ENCODE data around the gene DRG2.

DRG2 gene

DNA sequence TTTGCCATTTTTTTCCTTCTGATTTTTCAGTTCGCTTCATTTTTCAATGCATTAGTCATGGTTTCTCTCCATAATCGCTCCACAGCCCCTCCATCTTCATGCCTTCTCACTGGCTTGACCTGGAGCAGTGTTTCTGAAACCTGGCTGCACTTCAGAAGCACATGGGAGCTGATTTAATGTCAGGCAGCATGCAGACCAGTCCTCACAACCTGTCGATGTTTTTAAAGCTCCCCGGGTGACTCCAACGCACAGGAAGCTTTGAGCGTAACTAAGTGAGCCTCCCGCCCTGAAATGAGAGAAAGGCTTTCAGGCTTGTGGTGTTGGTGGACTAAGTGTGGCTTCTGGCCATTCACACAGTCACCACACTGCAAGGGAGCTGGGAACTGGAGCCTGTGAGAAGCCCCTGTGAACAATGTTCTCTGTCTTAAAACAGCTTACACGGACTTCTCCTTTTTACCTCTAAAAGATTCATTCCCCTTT, 16.8 kb upstream of the DRG2 start:
- DNase-seq (ENCODE audit: insufficient read length, low spot score): no peak
- TF ChIP-seq POU2F2 (IDR thresholded peaks at IDR 0.05; ENCODE audit: low read depth, low read length) (no peak), TAF1 (IDR thresholded peaks at IDR 0.05; ENCODE audit: low read depth, low read length) (no peak), POLR2A (IDR thresholded peaks at IDR 0.05; ENCODE audit: low read depth, low read length) (no peak), POLR2AphosphoS5 (IDR thresholded peaks at IDR 0.05; ENCODE audit: low read depth, low read length) (no peak), PAX5 (IDR thresholded peaks at IDR 0.05; ENCODE audit: insufficient read depth, low read length, severe bottlenecking) (no peak), SPI1 (IDR thresholded peaks at IDR 0.05; ENCODE audit: low read depth, low read length) (0 out of 2 replicates have a peak, but pooled peaks have one; percentile 17)
- no peak for FAIRE-seq

DNA sequence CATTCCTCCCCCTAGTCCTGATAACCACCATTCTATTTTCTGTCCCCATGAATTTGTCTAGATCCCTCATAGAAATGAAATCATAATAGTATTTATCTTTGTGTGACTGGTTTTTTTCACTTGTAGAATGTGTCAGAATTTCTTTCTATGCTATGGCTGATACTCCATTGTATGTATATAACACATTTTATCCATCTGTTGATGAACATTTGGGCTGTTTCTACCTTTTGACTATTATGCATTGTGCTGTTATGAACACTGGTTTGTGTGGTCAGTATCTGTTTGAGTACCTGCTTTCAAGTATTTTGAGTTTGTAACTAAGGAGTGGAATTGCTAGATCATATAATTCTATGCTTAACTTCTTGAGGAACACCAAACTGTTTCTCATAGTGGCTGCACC, 16.0 kb upstream of the DRG2 start:
- TF ChIP-seq POLR2AphosphoS5 (IDR thresholded peaks at IDR 0.05; ENCODE audit: low read depth, low read length) (no peak), POU2F2 (IDR thresholded peaks at IDR 0.05; ENCODE audit: low read depth, low read length) (no peak), SPI1 (IDR thresholded peaks at IDR 0.05; ENCODE audit: low read depth, low read length) (no peak), TAF1 (IDR thresholded peaks at IDR 0.05; ENCODE audit: low read depth, low read length) (no peak)
- no peak for DNase-seq (ENCODE audit: insufficient read length, low spot score)
- no peak for FAIRE-seq

DNA sequence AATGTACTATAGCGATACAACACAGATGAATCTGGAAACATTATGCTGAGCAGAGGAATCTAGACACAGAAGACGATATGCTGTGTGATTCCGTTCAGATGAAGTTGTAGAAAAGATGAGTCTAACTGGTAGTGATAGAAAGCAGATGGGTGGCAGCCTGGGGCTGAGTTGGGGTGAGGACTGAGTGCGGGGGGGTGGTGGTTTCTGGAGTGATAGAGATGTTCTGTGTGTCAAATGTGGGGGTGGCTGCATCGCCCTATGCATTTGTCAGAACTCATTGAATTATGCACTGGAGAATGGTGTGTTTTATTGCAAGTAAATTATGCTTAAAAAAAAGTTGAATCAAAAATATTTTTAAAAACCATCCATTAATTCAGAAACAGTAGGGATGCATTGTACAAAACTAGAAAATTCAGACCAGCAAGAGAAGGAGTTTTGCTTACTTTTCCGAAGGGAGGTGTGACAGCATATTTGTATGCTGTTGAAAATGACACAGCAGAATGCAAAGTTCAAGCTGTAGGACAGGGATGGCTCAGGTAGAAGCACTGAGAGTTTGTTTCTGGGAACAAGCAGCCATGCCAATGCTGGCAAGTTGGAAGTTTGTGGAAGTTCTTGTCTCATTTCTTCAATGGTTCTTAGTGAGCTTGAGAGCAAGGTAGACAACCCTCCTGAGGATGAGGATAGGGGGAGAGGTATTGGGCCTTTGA, 13.0 kb upstream of the DRG2 start:
- FAIRE-seq (no peak), DNase-seq (ENCODE audit: insufficient read length, low spot score) (no peak)
- no peak for TF ChIP-seq TAF1 (IDR thresholded peaks at IDR 0.05; ENCODE audit: low read depth, low read length)
- no peak for TF ChIP-seq POLR2AphosphoS5 (IDR thresholded peaks at IDR 0.05; ENCODE audit: low read depth, low read length)

DNA sequence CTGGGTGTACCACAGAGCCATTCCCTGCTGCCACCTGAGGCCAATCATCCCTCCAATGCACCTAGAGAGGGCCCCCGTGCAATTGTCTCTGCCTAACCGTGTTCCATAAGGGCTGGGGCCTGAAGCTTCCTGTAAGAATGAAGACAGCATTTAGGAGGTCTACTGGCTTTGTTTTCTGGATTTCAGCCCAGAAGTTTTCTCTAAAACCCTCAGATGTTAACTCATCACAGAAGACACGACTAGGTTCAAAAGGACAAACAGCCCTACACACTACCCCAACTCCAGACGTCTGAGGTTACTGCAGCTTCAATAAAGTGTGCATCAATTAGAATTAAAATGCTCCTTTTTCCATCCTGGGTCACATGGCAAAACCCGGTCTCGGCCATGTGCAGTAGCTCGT, 10.8 kb upstream of the DRG2 start:
- FAIRE-seq: no peak
- no peak for DNase-seq (ENCODE audit: insufficient read length, low spot score)
- TF ChIP-seq TAF1 (IDR thresholded peaks at IDR 0.05; ENCODE audit: low read depth, low read length): no peak
- TF ChIP-seq PAX5 (IDR thresholded peaks at IDR 0.05; ENCODE audit: insufficient read depth, low read length, severe bottlenecking): no peak
- TF ChIP-seq POLR2AphosphoS5 (IDR thresholded peaks at IDR 0.05; ENCODE audit: low read depth, low read length): no peak
- no peak for TF ChIP-seq POU2F2 (IDR thresholded peaks at IDR 0.05; ENCODE audit: low read depth, low read length)
- TF ChIP-seq SPI1 (IDR thresholded peaks at IDR 0.05; ENCODE audit: low read depth, low read length): no peak
- no peak for TF ChIP-seq POLR2A (IDR thresholded peaks at IDR 0.05; ENCODE audit: low read depth, low read length)

DNA sequence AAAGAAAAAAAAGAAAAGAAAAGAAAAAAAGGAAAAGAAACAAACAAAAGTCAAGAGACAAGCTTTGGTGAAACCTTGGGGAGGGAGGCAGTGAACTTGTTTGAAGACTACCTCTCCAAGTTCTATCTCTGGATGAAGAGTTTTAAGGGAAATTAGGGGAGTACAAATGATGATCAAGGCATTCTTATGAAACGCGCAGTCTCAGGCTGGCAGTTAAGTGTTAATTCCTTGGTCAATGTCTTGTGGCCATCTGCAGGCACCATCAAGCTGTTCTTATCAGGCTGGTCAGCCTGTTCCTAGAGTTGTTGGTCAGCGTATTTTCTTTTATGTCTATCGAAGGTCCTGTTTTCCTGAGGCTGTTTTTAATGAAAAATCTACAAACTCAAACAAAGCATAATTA, 8.2 kb upstream of the DRG2 start:
- DNase-seq (ENCODE audit: insufficient read length, low spot score): no peak
- TF ChIP-seq TAF1 (IDR thresholded peaks at IDR 0.05; ENCODE audit: low read depth, low read length): no peak
- no peak for TF ChIP-seq PAX5 (IDR thresholded peaks at IDR 0.05; ENCODE audit: insufficient read depth, low read length, severe bottlenecking)
- no peak for TF ChIP-seq POU2F2 (IDR thresholded peaks at IDR 0.05; ENCODE audit: low read depth, low read length)
- no peak for TF ChIP-seq POLR2AphosphoS5 (IDR thresholded peaks at IDR 0.05; ENCODE audit: low read depth, low read length)
- TF ChIP-seq SPI1 (IDR thresholded peaks at IDR 0.05; ENCODE audit: low read depth, low read length): no peak
- no peak for TF ChIP-seq POLR2A (IDR thresholded peaks at IDR 0.05; ENCODE audit: low read depth, low read length)
- FAIRE-seq: no peak

DNA sequence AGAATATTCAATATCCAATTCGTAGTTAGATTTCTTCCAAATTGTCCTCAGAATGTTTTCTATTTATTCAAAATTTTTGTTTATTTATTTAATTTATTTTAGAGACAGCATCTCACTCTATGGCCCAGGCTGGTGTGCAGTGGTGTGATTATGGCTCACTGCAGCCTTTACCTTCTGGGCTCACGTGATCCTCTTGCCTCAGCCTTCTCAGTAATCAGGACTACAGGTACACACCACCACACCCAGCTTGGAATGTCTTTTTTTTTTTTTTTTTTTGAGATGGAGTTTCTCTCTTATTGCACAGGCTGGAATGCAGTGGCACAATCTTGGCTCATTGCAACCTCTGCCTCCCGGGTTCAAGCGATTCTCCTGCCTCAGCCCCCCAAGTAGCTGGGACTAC, 3.5 kb upstream of the DRG2 start:
- no peak for TF ChIP-seq TAF1 (IDR thresholded peaks at IDR 0.05; ENCODE audit: low read depth, low read length)
- DNase-seq (ENCODE audit: insufficient read length, low spot score) (no peak), FAIRE-seq (no peak)

DNA sequence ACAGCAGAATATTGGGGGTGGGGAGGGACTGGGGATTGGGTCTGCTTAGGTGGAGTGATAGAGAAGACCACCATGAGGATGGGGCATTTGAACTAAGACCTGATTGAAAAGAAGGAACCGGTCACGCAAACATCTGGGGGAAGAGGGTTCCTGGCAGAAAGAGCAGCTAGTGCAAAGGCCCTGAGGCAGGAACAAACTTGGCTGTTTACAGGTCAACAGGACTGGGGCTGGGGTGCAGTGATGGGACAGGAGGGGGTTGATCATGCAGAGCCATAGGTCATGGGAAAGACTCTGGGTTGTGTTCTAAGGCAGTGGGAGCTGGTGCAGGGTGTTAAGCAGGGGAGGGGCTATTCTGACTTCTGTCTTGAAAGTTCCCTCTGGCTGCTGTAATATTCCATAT, 1.9 kb downstream of the DRG2 start:
- FAIRE-seq: no peak
- TF ChIP-seq TAF1 (IDR thresholded peaks at IDR 0.05; ENCODE audit: low read depth, low read length) (no peak), SPI1 (IDR thresholded peaks at IDR 0.05; ENCODE audit: low read depth, low read length) (no peak), POLR2AphosphoS5 (IDR thresholded peaks at IDR 0.05; ENCODE audit: low read depth, low read length) (no peak), PAX5 (IDR thresholded peaks at IDR 0.05; ENCODE audit: insufficient read depth, low read length, severe bottlenecking) (no peak), POU2F2 (IDR thresholded peaks at IDR 0.05; ENCODE audit: low read depth, low read length) (no peak), POLR2A (IDR thresholded peaks at IDR 0.05; ENCODE audit: low read depth, low read length) (no peak)

DNA sequence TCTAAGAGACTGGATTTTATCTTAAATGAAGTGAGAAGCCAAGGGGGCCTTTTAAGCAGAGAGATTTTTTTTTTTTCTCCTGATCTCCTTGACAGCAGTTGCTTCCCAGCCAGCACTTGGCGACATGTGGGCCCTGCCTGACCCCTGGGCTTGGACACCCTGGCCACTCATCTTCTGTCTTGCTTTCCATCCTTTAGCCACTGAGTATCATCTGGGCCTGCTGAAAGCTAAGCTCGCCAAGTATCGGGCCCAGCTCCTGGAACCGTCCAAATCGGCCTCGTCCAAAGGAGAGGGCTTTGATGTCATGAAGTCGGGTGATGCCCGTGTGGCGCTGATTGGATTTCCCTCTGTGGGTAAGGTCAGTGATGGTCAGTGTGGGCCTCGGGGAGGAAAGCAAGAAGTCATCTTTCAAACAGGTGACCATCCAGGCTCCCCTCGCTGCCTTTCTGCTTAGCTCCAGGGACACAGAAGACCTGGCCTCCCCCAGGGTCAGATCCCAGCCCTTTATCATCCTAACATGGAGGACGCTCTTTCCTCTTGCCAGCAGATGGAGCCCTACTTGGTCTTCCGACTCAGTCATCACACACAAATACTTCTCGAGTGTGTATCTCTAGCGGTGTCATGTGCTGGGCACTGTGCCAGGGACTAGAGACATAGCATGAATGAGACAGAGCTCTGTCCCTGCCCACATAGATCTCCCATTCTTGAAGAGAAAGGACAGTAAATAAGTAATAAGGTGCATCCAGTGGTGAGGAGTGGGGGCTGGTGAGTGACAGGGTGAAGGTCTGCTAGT, 6.1 kb downstream of the DRG2 start:
- no peak for TF ChIP-seq SPI1 (IDR thresholded peaks at IDR 0.05; ENCODE audit: low read depth, low read length)
- no peak for DNase-seq (ENCODE audit: insufficient read length, low spot score)
- FAIRE-seq: no peak

More for the DNA sequence above, 1.9 kb downstream of the DRG2 start:
- no peak for DNase-seq (ENCODE audit: insufficient read length, low spot score)

DNA sequence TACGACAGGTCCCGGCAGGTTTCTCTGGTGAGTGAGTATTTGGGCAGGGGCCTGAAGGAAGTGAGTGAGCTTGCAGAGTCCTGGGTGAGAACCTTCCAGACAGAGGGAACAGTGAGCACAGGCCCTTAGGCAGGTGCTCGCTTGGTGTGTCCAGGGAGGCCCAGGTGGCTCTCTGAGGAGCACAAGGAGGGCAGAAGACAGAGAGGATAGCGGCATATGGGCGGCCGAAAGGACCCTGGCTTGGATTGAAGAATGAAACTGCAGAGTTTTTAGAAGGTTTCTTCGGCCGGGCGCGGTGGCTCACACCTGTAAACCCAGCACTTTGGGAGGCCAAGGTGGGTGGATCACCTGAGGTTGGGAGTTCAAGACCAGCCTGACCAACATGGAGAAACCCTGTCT, 6.7 kb downstream of the DRG2 start:
- DNase-seq (ENCODE audit: insufficient read length, low spot score) (no peak), FAIRE-seq (no peak)
- TF ChIP-seq SPI1 (IDR thresholded peaks at IDR 0.05; ENCODE audit: low read depth, low read length) (no peak), POLR2A (IDR thresholded peaks at IDR 0.05; ENCODE audit: low read depth, low read length) (no peak), POLR2AphosphoS5 (IDR thresholded peaks at IDR 0.05; ENCODE audit: low read depth, low read length) (no peak), PAX5 (IDR thresholded peaks at IDR 0.05; ENCODE audit: insufficient read depth, low read length, severe bottlenecking) (no peak)

DNA sequence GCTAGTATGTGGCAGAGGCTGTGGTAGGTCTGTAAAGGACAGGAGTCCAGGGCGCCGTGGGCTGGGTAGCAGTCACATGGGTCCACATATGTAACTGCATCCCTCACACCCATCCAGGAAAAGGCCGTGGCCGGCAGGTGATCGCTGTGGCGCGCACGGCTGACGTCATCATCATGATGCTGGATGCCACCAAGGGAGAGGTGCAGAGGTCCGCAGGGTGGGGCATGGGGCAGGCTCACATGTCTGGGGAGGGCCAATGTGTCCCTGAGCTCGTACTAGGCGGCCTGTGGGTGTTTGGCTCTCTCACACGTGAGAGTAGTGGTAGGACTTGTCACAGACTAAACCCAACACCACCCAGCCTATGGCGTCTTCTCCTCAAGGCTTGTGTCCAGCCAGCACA, 11.8 kb downstream of the DRG2 start:
- no peak for DNase-seq (ENCODE audit: insufficient read length, low spot score)
- no peak for TF ChIP-seq SPI1 (IDR thresholded peaks at IDR 0.05; ENCODE audit: low read depth, low read length)
- no peak for TF ChIP-seq PAX5 (IDR thresholded peaks at IDR 0.05; ENCODE audit: insufficient read depth, low read length, severe bottlenecking)
- no peak for TF ChIP-seq TAF1 (IDR thresholded peaks at IDR 0.05; ENCODE audit: low read depth, low read length)
- no peak for TF ChIP-seq POU2F2 (IDR thresholded peaks at IDR 0.05; ENCODE audit: low read depth, low read length)
- no peak for TF ChIP-seq POLR2A (IDR thresholded peaks at IDR 0.05; ENCODE audit: low read depth, low read length)
- TF ChIP-seq POLR2AphosphoS5 (IDR thresholded peaks at IDR 0.05; ENCODE audit: low read depth, low read length): no peak
- FAIRE-seq: no peak

Data from GM12891 (cell line).